ENCODE data around the gene DNASE1L3. TPM values are rescaled to one million over a fixed set of nuclear protein-coding genes. Genes with fewer than 3 reads are reported as not detected.

The DNASE1L3 gene
- total RNA-seq, 8 experiments from 2014 or later, result 0.17 to 1.4 (median 0.27) TPM; not detected in 2

Other genes starting within 250 kb of the DNASE1L3 start
- gene FLNB, start 202.6 kb downstream of the DNASE1L3 start, total RNA-seq, result 100 to 1,000 TPM in 3 of 8 experiments, 10 to 100 TPM in 4, 1 to 10 TPM in 1; 8.3 to 310 (median 53.5) TPM
- 10 to 100 TPM in 2 of 8 experiments, 1 to 10 TPM in 6; 2.6 to 21.1 (median 7.3) TPM for gene ABHD6, start 26.8 kb upstream of the DNASE1L3 start, total RNA-seq
- gene RPP14, start 95.3 kb upstream of the DNASE1L3 start, total RNA-seq, result 10 to 100 TPM; 10.3 to 17.6 (median 14.3) TPM
- gene HTD2, start 95.5 kb upstream of the DNASE1L3 start, total RNA-seq, result 10 to 100 TPM in 4 of 8 experiments, 1 to 10 TPM in 4; 7.2 to 10.8 (median 9.0) TPM
- gene PXK, start 121.9 kb upstream of the DNASE1L3 start, total RNA-seq, result 10 to 100 TPM in 7 of 8 experiments, 1 to 10 TPM in 1; 8.4 to 34.6 (median 18.5) TPM
- gene PDHB, start 222.9 kb upstream of the DNASE1L3 start, total RNA-seq, result 100 to 1,000 TPM in 2 of 8 experiments, 10 to 100 TPM in 6; 48.7 to 122 (median 80.9) TPM